IgD-negative memory B cell (primary cell): ENCODE results near the gene ETV6. TPM values are rescaled to one million over a fixed set of nuclear protein-coding genes. Genes with fewer than 3 reads are reported as not detected.

Experiments used
- H3K27ac Mint-ChIP-seq, 3 donors: one replicate each; pipeline ENCODE4 v1.8.0; 2020 to 2022; ENCODE audit warnings: mild to moderate bottlenecking in 3 of 3, mixed read lengths in 3 of 3, moderate library complexity in 1 of 3
- H3K27me3 Mint-ChIP-seq: one replicate; pipeline ENCODE4 v1.8.0; 2021; ENCODE audit warnings: mixed read lengths
- H3K36me3 Mint-ChIP-seq: one replicate; pipeline ENCODE4 v1.8.0; 2020; ENCODE audit warnings: mild to moderate bottlenecking, mixed read lengths
- H3K4me1 Mint-ChIP-seq, 3 donors: one replicate each; pipeline ENCODE4 v1.8.0; 2020 to 2022; ENCODE audit warnings: mixed read lengths in 3 of 3, mild to moderate bottlenecking in 1 of 3
- H3K4me3 Mint-ChIP-seq, 4 donors: one replicate each; pipeline ENCODE4 v1.8.0; 2020 to 2022; ENCODE audit warnings: mild to moderate bottlenecking in 4 of 4, mixed read lengths in 4 of 4, moderate library complexity in 3 of 4
- H3K9me3 Mint-ChIP-seq, 3 donors: one replicate each; pipeline ENCODE4 v1.8.0; 2020 to 2021; ENCODE audit warnings: mixed read lengths in 3 of 3, mild to moderate bottlenecking in 1 of 3
- polyA plus RNA-seq: library from polyadenylated mRNA; unstranded; fragments of 300-500 nt; fragmentation: Illumina TruSeq; gene quantifications from one replicate; pipeline ENCODE4 v1.2.3, GENCODE V29; 2021

Gene ETV6
- polyA plus RNA-seq, 1 donor from 2014 or later, result 9.8 TPM

DNA sequence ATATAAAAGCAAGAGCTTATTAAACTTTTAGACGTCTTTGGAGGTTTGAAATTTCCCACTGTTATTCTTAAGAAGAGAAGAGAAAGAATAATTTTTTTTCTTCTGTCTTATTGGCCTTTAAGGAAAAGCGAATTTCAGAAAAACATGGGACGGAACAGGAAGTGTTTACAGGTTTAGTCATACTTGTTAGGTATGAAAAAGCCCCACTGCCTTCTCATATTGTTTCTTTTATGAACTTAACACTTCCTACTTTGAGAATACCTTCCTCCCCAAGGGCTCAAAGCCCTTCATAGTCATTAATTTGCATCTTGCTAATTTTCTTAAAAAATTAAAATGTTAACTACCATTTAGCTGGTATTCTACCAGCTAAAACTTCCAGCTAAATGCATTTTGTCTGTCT lies 82.0 kb downstream of the ETV6 start:
- H3K36me3 Mint-ChIP-seq, result peaks cover 2% of the 10 kb centered on the region
- H3K4me3 Mint-ChIP-seq, result peak overlapping the region; percentile 60 to 92 (median 82)
- H3K9me3 Mint-ChIP-seq, result no peaks in the 10 kb centered on the region
- no peaks in the 10 kb centered on the region for H3K27me3 Mint-ChIP-seq
- H3K4me1 Mint-ChIP-seq, result peaks cover 63 to 80% (median 75%) of the 10 kb centered on the region in 3 donors
- peak overlapping the region; percentile 94 to 98 (median 97) for H3K27ac Mint-ChIP-seq

- Mint-ChIP-seq H3K9me3 (no peaks in the 10 kb centered on the region), H3K4me1 (peaks cover 59 to 81% (median 80%) of the 10 kb centered on the region in 3 donors), H3K27me3 (no peaks in the 10 kb centered on the region), H3K27ac (peak overlapping the region; percentile 94 to 98 (median 97)), H3K4me3 (peak overlapping the region; percentile 60 to 92 (median 82)), H3K36me3 (peaks cover 2% of the 10 kb centered on the region)
These were observed 82.5 kb downstream of the ETV6 start for GRCh38 chr12:11732023-11732422.

GRCh38 chr12:11732715-11733114 lies 83.2 kb downstream of the ETV6 start:
- H3K4me1 Mint-ChIP-seq, result peaks cover 54 to 82% (median 81%) of the 10 kb centered on the region in 3 donors
- H3K36me3 Mint-ChIP-seq, result peaks cover 2% of the 10 kb centered on the region
- H3K9me3 Mint-ChIP-seq, result no peaks in the 10 kb centered on the region
- peak overlapping the region; percentile 94 to 98 (median 97) for H3K27ac Mint-ChIP-seq
- peak overlapping the region; percentile 60 to 92 (median 82) for H3K4me3 Mint-ChIP-seq
- H3K27me3 Mint-ChIP-seq, result no peaks in the 10 kb centered on the region

DNA sequence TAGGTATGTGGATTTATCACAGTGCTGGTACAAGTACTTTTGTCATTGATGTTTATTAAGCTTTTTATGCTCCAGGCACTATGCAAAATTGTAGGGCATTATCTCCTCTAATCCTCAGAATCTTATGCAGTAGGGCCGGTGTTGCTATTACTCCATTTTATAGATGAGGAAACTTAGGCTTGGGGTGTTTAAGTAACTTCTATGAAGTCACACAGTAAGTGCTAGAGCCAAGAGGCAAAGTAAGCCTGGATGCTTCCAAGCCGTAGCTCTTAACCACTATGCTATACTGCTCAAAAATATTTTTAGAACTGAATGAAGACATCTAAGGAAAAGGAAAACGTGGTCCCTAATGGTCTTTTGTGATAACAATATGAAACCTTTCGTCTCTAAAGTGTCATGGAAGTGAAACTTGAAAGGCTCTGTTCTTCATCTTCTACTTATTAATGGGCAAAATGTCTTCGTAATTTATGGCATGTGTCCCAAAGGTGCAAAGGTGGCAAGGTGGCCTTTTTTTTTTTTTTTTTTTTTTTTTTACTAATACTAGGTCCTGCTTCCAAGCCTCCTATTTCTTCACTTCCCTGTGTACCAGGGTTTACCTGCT lies 85.2 kb downstream of the ETV6 start:
- Mint-ChIP-seq H3K4me1 (peaks cover 48 to 80% (median 73%) of the 10 kb centered on the region in 3 donors), H3K4me3 (peak overlapping the region in 1 of 4 donors; percentile 14), H3K9me3 (no peaks in the 10 kb centered on the region), H3K27ac (peak overlapping the region; percentile 38 to 89 (median 84)), H3K36me3 (peaks cover 4% of the 10 kb centered on the region), H3K27me3 (no peaks in the 10 kb centered on the region)

- Mint-ChIP-seq H3K27ac (peak overlapping the region in 1 of 3 donors; percentile 71), H3K4me3 (no peak overlapping the region), H3K36me3 (peaks cover 2% of the 10 kb centered on the region), H3K27me3 (no peaks in the 10 kb centered on the region), H3K9me3 (no peaks in the 10 kb centered on the region), H3K4me1 (peaks cover 21 to 71% (median 62%) of the 10 kb centered on the region in 3 donors)
These were observed 89.0 kb downstream of the ETV6 start for GRCh38 chr12:11738450-11738849.

- peak overlapping the region in 1 of 3 donors; percentile 47 for H3K27ac Mint-ChIP-seq
- H3K4me3 Mint-ChIP-seq, result peak overlapping the region in 2 of 4 donors; percentile 78
- H3K9me3 Mint-ChIP-seq, result no peaks in the 10 kb centered on the region
These were observed 90.6 kb downstream of the ETV6 start for GRCh38 chr12:11739980-11740577.

GRCh38 chr12:11741434-11742092 lies 92.1 kb downstream of the ETV6 start:
- H3K9me3 Mint-ChIP-seq, result no peaks in the 10 kb centered on the region
- peaks cover 28 to 69% (median 68%) of the 10 kb centered on the region in 3 donors for H3K4me1 Mint-ChIP-seq
- peak overlapping the region in 2 of 3 donors; percentile 2 to 73 for H3K27ac Mint-ChIP-seq
- H3K27me3 Mint-ChIP-seq, result no peaks in the 10 kb centered on the region
- H3K4me3 Mint-ChIP-seq, result no peak overlapping the region
- peaks cover 5% of the 10 kb centered on the region for H3K36me3 Mint-ChIP-seq

More at GRCh38 chr12:11739980-11740577, 90.6 kb downstream of the ETV6 start:
- Mint-ChIP-seq H3K4me1 (peaks cover 17 to 65% (median 64%) of the 10 kb centered on the region in 3 donors), H3K27me3 (no peaks in the 10 kb centered on the region), H3K36me3 (peaks cover 5% of the 10 kb centered on the region)

- Mint-ChIP-seq H3K36me3 (peaks cover 5% of the 10 kb centered on the region), H3K4me1 (peaks cover 41 to 73% (median 67%) of the 10 kb centered on the region in 3 donors), H3K9me3 (no peaks in the 10 kb centered on the region), H3K27me3 (no peaks in the 10 kb centered on the region), H3K4me3 (peak overlapping the region in 1 of 4 donors; percentile 20), H3K27ac (peak overlapping the region in 1 of 3 donors; percentile 60)
These were observed 94.2 kb downstream of the ETV6 start for GRCh38 chr12:11743423-11744409.

GRCh38 chr12:11744410-11744801 lies 94.9 kb downstream of the ETV6 start:
- Mint-ChIP-seq H3K27me3 (no peaks in the 10 kb centered on the region), H3K36me3 (peaks cover 3% of the 10 kb centered on the region), H3K4me3 (peak overlapping the region in 1 of 4 donors; percentile 63), H3K9me3 (no peaks in the 10 kb centered on the region), H3K4me1 (peaks cover 41 to 77% (median 70%) of the 10 kb centered on the region in 3 donors), H3K27ac (no peak overlapping the region)

DNA sequence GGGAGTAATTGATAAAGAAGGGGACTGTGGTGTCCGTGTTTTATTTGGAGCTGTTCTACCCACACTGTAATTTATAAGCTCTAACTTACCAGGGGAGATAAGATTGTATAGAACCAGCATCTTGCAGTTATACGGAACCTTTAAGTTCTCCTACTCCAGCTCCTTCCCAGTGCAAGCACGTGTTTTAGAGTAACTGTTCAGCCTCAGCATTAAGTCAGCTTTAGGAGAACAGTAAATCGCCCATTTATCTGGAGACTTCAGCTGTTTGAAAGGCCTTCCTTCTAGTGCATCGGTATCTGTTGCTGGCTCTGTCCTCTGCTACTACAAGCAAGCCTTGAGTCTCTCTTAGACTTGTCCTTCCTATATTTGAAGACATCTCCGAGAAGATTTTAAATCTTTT lies 95.6 kb downstream of the ETV6 start:
- Mint-ChIP-seq H3K36me3 (peaks cover 3% of the 10 kb centered on the region), H3K27ac (peak overlapping the region in 2 of 3 donors; percentile 71 to 96), H3K27me3 (no peaks in the 10 kb centered on the region), H3K9me3 (no peaks in the 10 kb centered on the region), H3K4me1 (peaks cover 45 to 79% (median 71%) of the 10 kb centered on the region in 3 donors), H3K4me3 (peak overlapping the region in 1 of 4 donors; percentile 83)

GRCh38 chr12:11746024-11746771 lies 96.7 kb downstream of the ETV6 start:
- Mint-ChIP-seq H3K27ac (peak overlapping the region; percentile 71 to 96 (median 94)), H3K4me3 (peak overlapping the region in 3 of 4 donors; percentile 23 to 83 (median 76)), H3K4me1 (peaks cover 51 to 79% (median 69%) of the 10 kb centered on the region in 3 donors), H3K27me3 (no peaks in the 10 kb centered on the region), H3K36me3 (peaks cover 5% of the 10 kb centered on the region), H3K9me3 (no peaks in the 10 kb centered on the region)

DNA sequence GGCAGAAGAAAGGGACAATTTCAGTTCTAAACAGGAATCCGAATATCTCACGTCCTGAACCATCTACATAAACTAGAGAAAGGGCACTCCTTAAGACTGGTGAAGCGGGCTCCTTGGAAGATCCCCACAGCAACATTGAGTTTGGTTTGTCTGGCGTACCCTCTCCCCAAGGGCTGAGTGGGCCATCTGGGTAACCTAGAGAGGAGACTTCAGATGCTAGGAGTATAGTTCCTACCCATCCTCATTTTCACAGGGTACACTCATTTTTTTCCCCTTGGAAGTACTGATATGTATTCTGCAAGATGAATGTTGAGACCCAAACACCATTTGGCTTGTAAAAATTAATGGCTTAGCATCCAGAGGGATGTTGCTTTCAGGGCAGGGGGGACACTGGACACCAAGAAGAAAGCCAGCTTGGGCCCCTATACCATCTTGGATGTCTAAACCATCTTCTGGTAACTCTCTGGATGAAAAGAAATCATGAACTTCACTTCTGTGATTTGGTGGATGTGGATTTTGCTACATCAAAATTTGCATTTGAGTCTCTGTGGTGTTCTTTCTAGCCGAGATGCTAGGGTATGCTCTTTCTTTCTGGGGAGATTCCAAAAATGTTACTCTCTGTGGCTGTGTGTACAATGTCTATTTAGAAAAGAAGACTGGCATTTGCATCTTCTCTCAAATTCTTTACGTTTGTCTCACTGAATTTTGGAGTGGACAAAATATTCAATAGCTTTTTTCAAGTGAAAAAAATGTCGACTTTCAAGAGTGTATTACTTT lies 97.7 kb downstream of the ETV6 start:
- H3K4me3 Mint-ChIP-seq, result peak overlapping the region in 3 of 4 donors; percentile 33 to 48 (median 38)
- H3K27ac Mint-ChIP-seq, result peak overlapping the region; percentile 71 to 96 (median 77)
- peaks cover 60 to 80% (median 71%) of the 10 kb centered on the region in 3 donors for H3K4me1 Mint-ChIP-seq
- H3K36me3 Mint-ChIP-seq, result peaks cover 5% of the 10 kb centered on the region
- H3K9me3 Mint-ChIP-seq, result no peaks in the 10 kb centered on the region
- no peaks in the 10 kb centered on the region for H3K27me3 Mint-ChIP-seq

DNA sequence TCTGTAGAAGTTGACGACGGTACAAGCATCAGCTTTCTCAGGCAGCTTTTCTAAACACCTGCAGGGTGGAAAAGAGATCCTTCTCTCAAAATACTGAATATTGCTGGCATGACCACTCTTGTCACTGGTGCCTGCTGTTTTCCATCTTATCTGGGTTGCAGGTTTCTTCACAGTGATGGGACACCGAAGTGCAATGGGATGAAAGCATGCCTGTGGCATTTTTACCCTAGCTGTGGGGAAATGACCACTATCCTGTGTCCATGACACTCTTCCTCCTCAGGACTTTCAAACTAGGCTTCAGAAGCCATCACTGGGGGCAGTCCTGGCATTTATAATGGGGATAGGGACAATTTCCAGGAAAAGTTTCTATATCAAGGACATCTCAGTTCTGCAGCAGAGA lies 98.5 kb downstream of the ETV6 start:
- H3K36me3 Mint-ChIP-seq, result peaks cover 8% of the 10 kb centered on the region
- H3K4me3 Mint-ChIP-seq, result no peak overlapping the region
- H3K9me3 Mint-ChIP-seq, result no peaks in the 10 kb centered on the region
- no peaks in the 10 kb centered on the region for H3K27me3 Mint-ChIP-seq
- peaks cover 64 to 88% (median 76%) of the 10 kb centered on the region in 3 donors for H3K4me1 Mint-ChIP-seq
- peak overlapping the region; percentile 0 to 77 (median 71) for H3K27ac Mint-ChIP-seq
